GM21360 (cell line): ENCODE measurements around the gene POLR2L.

ENCODE experiments used
- ATAC-seq: cut with Tn5 transposase; IDR thresholded peaks from one replicate; pipeline ENCODE4 v1.9.1; 2021; ENCODE audit warnings: mild to moderate bottlenecking, moderate library complexity; ENCODE audit not compliant: unreplicated experiment

Gene POLR2L

DNA sequence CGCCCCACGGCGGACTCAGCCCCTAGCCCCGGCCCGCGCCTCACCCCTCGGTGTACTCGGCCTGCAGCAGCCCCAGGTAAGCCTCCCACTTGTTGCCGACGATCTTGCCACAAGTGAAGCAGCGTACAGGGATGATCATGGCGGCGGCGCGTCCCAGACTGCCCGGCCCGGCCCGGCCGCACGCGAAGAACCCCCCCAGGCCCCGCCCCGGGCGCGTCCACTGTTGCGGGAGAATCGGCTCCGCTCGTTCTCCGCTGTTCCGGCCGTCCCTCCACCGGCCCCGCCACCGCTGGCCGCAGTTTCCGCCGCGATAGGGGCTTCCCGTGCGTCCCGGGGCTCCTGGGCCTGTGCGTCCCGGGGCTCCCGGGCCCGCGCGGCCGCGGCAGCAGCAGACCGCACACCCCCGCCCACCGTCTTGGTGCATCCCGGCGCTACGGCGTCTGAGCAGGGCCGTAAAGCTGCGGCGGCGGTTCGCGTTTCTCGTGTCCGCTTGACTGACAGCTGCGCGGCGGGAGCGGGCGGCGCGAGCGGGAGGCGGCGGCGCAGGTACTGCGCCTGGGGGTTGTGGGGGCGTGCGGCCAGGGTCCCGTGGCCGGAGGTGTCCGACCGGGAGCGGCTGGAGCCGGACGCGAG lies at the start of gene POLR2L, which contains the start of gene TSPAN4:
TSS of gene POLR2L (minus strand) at position 160 of the 633 bp plus-strand sequence. CDS start at position 139, 21 bp downstream.
TSS of gene TSPAN4 (plus strand) at position 483 of the 633 bp plus-strand sequence. CDS start 7,453 bp downstream, outside the sequence.
- ATAC-seq: peak; percentile 63

DNA sequence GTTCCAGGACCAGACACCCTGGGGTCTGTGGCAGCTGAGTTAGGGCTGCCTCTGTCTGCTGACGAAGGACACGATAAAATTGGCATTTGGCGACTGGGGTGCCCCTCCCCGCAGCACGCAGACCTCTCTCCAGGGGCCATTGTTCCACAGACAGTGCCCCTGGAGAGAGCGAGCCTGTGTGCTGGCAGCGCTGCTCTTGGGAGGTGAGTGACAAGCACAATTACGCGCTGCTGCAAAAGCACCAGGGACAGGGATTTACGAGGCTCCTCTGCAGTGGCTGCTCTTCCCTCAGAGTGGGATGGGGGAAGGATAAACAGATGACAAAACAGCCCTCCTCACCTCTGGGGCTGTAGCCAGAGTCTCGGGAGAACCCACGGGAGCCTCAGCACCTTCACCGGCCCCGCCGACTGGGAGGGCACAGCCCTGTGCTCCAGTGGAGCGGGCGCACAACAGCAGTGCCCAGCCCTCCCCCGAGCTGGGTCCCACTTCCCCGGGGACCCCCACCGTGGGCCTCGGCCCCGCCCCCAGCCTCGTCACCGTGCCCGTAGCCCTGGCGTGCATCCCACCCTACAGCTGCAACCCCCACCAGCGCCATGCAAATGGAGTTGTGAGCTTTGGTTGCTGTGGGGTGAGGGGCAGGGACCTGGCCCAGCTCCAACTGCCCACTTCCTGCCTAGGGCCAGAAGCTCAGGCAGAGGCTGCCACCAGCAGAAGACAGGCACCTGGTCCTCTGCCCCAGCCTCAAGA lies 48.6 kb upstream of the POLR2L start:
- ATAC-seq: no peak

DNA sequence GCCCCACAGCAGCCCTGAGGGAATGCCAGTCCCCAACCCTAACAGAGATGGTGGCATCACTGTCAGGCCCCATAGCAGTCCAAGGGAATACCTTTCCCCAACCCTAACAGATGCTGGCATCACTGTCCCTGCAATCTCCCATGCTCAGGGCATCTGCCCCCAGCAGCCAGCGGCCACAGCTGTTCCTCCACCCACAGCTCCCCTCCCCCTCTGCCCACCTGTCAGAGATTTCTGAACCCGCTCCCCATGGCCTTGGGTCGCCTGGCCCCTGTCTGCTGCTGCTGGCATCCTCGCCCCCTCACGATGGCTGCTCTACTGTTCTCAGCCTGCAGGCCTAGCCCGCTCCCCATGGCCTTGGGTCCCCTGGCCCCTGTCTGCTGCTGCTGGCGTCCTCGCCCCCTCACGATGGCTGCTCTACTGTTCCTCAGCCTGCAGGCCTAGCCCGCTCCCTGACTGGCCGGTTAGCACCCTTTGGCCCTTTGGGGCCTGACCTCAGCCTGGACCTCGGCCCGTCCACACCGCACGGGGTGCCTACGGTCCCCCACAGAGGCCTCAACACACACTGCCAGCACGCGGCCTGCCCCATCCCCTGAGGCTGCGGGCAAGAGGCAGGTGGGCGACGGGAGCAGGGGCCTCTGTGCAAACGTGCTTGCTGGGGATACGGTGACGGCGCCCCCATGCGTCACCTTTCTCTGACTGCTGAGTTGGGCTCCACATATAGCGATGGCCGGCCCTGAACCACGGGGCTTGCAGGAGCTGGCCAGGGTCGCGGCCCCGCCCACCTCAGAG lies 47.6 kb upstream of the POLR2L start:
- ATAC-seq: no peak

DNA sequence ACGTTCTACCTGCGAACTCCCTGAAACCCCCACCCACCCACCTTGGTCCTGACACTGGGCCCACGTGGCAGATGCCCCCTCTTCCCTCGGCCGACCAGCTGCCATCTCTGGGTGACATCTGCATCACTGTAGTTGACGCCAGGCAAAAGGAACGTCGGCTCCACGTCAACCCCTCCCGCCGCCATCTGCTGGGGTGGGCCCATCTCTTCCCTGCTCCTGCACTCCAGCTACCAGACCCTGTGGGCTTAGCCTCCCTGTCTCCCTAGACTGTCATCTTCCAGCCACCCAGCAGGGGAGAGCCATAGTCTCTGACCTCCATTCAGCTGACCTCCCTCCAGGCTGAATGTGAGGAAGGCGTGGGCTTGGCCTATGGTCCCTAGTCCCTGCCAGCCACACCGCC lies 46.9 kb upstream of the POLR2L start:
- no peak for ATAC-seq

DNA sequence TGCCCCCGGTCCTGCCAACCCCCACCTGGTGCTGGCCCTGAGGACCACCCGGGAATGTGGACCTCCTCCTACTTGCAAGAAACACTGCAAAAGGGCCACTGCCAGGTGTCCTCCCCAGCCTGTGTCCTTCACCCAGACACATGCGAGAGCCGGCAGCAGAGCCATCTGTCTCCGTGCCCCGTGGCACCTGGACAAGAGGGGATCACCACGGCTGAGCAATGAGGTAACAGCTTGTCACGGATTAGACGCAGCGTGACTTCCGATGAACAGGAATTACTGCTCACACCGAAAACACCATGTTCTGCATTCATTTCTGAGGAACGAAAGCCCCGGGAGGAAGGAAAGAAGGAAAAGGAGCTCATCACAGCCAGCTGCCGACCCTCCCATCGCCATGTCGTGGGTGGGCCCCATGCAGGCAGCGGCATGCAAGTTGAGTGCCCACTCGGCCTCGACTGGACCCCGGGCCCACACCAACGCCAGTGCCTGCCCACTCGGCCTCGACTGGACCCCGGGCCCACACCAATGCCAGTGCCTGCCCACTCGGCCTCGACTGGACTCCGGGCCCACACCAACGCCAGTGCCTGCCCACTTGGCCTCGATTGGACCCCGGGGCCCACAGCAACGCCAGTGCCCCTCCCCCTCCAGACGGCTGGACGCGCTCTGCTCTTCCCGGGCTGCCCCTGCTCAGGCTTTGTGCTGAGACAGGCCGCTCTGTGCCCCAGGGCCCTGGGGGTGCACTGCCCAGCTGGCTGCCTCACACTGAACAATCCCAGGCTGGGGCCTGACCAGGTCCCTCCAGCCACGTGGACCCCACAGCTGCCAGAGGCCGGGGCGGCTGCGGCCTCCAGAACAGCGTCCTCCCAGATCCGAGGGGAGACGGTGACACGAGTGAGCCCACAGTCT lies 46.2 kb upstream of the POLR2L start:
- no peak for ATAC-seq

DNA sequence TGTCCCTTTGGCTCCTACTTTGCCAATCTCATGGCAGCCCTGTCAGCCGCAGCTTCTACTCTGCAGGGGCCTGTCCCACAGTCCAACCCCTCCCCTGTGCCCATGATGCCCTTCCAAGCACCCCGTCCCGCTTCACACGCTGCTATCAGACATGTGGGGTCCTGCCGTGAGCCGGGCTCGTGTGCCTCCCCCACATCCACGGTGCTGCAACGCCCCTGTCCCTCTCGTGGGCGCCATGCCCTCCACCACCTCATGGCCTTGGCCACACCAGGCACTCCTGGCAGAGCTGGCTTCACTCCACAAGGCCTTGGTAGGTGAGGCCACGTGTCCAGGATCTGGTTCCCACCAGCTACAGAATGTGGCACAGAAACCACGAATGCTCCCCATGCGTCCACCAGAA lies 45.3 kb upstream of the POLR2L start:
- no peak for ATAC-seq

DNA sequence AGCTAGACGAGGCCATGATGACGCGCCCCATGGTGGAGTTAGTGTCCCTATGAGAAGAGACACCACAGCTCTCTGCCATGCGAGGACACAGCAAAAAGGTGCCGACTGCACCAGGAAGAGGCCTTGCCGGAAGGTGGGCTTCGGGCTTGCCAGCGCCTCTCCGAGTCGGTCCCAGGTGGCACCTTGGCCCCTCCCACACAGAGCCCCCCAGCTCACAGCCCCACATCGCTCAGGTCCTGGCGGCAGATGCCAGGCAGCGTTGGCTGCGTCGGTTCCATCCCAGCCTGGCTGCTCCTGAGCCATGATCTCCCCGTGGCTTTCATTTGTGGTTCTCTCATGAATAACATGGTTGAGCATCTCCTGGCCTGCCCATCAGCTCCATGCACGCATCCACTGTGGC lies 44.2 kb upstream of the POLR2L start:
- ATAC-seq: no peak

DNA sequence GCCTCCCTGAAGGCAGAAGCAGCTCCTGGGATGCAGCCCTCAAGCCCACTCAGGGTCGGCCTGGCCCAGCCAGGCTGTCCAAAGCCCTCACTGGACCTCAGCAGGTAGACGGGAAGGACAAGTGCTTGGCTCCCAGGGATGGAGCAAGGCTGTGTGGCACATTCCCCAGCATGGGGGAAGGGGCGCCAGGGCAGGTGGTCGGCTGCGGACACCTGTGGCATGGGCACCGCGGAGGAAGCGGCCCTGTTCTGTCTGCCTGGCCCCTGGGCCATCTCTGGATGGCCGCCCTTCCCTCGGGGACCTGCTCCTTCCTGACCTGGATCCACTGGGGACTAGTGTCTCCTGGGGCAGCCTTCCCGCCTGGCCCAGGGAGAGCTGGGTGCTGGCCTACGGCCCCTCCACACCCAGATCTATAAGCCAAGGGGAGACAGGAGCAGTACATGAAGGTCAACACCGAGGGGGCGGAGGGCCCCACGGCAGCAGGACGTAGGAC lies 42.3 kb upstream of the POLR2L start:
- ATAC-seq: no peak

DNA sequence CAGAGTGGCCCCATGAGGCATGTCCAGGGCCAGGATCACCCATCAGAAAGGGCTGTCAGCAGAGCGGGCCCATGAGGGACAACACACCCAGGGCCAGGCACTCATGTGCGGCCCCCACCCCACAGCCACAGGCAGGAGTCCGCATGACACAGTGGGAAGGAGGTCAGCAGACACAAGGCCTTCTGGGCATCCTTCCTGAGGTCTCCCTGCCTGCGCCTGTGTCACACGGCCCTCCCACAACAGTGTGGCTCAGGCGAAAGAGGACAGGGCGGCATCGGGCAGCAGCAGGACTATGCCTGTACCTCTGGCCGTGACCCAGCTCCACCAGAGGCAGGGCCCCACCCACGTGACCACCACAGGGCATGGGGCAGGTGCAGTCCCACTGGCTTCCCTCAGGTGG lies 41.2 kb upstream of the POLR2L start:
- ATAC-seq: no peak

DNA sequence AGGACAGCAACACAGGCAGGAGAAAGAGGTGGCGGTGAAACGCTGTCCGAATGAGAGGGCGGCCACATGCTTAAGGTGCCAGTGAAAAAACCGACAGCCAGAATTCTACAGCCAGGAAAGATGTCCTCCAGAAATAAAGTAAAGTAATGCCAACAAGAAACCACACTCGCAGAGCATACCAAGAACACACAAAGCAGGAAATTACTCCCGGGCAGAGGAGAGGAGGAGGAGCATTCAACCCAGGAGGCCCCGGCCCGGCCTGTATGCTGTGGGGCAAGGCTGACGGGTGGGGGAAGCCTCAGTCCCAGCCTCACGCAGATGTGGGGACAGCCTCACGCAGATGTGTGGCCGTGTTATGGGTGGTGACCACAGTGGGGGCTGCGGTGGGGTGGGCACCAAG lies 40.3 kb upstream of the POLR2L start:
- ATAC-seq: no peak

DNA sequence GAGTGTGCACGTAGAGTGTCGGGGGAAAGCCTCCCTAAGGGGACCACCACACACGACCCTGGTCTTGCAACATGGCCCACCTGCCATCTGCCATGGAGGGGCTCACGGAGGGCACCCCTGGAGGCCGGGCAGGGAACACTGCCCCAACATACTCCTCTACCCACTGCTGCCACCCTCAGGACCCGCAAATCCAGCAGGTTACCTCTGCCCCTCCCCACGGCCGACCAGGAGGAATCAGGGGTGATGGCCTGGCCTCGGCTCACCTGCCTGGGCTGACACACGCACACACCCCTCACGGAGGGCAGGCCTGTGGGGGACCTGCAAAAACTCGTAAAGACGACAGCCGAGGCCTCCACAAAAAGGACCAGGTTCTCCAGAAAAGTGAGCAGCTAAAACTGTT lies 38.1 kb upstream of the POLR2L start:
- no peak for ATAC-seq

DNA sequence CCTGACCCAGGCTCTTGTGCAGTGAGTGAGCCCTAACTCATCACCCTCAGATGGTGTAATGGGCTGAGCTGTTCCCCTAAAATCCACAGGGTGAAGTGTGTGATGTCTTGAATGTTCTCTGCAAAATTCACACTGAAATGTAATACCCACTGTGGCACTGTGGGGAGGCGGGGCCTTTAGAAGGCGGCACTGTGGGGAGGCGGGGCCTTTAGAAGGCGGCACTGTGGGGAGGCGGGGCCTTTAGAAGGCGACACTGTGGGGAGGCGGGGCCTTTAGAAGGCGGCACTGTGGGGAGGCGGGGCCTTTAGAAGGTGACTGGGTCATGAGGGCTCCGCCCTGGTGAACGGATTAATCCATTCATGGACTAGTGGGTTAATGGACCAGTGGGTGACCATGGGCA lies 35.2 kb upstream of the POLR2L start:
- no peak for ATAC-seq

DNA sequence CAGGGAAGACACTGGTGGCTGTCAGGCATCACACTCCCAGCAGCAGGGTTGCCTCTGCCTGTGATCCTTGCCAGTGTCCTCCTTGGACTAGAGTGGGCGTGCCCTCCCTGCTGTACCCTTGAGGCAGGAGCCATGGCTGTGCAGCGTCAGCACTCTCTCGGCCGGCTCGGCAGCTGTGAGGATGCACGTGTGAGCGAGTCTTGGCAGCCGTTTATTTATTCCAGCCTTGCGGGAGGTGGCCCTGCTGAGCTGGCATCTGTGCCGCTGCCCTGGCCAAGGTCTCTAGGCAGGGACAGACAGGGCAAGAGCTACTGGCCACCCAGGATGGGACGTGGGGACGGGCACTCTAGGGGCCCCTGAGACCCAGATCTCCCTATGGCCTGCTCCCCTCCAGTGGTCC lies 34.2 kb upstream of the POLR2L start:
- no peak for ATAC-seq

DNA sequence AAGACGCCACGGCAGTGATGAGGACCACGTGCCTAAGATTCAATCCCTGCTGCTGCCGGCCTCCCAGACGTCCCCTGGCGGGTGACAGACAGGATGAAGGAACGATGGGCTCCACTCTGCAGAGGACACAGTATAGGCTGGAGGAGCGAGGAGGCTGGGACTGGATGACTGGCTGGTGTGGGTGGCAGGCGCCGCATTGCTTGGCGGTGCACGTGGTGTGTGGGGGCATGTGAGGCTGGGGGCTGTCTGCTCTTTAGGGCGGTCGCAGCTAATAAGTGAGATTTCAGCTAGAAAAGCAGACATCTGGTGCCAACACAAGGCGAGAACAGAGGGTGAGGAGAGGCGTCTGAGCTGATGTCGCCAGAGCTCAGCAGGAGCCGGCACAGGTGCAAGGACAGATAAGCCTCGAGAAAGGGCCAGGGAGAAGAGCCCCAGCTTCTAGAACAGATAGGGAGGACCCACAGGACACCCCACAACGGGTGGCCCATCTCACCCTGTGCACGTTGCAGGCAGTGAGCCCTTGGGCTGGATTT lies 33.5 kb upstream of the POLR2L start:
- no peak for ATAC-seq

DNA sequence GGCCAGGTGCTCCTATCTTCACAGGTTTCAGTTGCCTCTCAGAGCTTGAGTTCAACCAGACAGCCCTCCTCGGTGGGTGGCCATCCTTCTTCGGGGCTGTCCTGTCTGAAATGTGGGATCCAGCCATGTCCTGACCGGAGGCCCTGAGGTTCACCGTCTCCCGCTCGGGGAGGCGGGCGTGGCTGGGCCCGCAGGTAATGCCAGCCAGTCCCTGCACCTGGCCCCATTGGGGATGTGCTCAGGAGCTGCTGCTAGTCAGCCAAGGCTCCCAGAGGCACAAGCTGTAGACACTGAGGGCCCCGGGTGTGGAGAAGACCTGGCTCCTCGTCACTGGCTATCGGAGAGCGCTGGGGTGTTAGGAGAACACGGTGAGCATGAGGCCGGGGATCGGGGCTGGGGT lies 32.9 kb upstream of the POLR2L start:
- ATAC-seq: no peak

DNA sequence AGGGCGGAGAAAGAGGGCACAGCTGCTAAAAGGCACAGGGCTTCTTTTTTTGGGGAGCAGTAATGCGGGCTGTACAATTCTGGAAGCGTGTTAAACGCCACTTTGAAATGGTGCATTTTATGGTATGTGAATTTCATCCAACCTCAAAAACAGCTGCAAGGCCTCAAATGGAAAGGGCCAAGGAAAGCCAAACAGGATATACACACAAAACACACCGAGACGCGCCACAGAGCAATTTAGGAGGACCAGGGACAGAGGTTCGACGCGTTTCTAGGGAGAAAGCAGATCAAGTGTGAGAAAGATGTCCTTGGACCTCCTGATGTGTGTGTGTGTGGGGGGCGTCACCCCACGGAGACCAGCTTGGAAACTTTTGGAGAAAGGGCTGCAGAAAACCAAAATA lies 31.4 kb upstream of the POLR2L start:
- no peak for ATAC-seq

DNA sequence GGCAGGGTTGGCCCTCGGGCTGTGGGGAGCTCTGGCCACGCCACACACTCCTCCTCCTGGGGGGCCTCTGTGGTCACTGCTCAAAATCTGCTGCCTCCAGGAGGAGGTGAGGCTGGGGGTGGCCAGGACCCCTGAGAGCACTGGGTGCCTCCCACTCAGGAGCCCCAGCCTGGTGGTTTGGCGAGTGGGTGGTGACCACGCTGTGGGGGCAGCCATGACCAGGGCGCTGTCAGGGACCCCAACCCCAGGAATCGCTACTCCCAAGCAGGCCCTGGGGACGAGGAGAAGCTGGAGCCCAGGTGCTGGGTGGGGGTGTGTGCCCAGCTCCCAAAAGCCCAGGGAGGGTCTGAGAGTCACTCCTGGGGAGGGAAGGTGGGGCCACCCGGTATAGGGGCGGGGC lies 30.5 kb upstream of the POLR2L start:
- no peak for ATAC-seq

DNA sequence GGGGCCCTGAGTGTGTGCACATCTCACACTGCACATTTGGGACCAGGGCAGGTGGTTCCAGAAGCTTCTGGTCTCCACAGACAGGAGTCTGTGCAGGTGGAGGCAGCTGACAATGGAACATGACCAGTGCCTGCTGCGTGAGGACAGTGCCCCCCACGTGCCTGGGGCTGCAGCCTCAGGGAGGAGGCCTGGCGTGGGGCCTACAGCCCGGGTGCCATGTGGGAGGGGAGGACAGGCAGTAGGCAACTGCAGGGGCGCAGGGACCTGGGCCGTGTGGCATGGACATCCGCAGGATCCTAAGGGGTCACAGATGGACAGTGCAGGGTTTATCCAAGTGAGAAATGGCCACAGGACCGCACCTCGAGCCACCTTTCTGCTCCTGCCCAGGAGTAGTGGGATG lies 29.1 kb upstream of the POLR2L start:
- no peak for ATAC-seq

DNA sequence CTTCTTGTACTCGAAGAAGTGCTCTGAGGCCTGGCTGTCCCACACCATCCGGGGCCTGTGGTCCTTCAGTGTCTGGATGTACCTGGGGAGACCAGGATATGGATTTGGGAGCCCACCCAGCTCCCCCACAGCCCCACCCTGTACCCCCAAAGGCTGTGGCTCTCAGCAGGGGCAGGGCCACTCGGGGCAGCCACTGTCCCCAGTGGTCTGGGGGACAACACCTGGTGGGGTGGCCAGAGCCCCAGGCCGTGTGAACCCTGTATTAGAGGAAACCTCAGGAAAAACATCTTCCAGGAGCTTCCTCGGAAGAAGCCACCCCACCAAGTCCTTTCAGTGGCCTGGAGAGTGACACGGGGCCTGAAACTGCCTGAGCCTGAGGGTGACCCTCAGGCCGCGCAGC lies 28.1 kb upstream of the POLR2L start:
- no peak for ATAC-seq

DNA sequence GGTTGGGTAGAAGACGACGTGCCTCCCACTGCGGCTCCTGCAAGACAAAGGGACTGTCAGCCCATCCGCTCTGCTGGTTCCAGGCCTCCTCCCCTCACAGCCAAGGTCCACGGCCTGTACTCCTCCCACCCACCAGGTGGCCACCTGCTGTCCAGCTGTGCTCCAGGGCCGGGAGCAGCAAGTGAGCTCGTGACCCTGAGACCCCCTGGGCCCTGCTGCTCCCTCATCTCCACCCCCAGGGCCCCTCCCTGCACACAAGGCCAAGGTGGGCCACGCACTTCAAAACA lies 27.7 kb upstream of the POLR2L start:
- no peak for ATAC-seq
